Fibroblast of the aortic adventitia (primary cell): Measurements from ENCODE around the gene KIF26B. TPM values are rescaled to one million over a fixed set of nuclear protein-coding genes. Genes with fewer than 3 reads are reported as not detected.

Experiments
- DNase-seq: peaks from one replicate; pipeline ENCODE4 v3.0.0-alpha.2; 2010; ENCODE audit warnings: low read depth
- H3K4me3 ChIP-seq: 2 replicates; pipeline ENCODE4 v1.5.1; 2011; ENCODE audit warnings: low read depth, mild to moderate bottlenecking, control low read depth, low read length, moderate library complexity
- CTCF ChIP-seq: IDR thresholded peaks from 2 replicates; pipeline ENCODE4 v1.5.1; 2011; ENCODE audit warnings: mild to moderate bottlenecking, low read length, control low read depth, inconsistent platforms; ENCODE audit not compliant: insufficient read depth
- total RNA-seq: library from RNA; depleted of rRNA; stranded (reverse); fragments of >200 nt; gene quantifications from 2 replicates; pipeline ENCODE4 v1.2.3, GENCODE V29; 2012; ENCODE audit warnings: low replicate concordance

KIF26B gene
- total RNA-seq, 1 donor: 4.6 TPM

GRCh38 chr1:245301162-245301580 lies 146.4 kb downstream of the KIF26B start:
- no peak for TF ChIP-seq CTCF
- peak overlapping the region; percentile 13 for H3K4me3 ChIP-seq

GRCh38 chr1:245301921-245302320 lies 147.1 kb downstream of the KIF26B start:
- no peak overlapping the region for H3K4me3 ChIP-seq
- TF ChIP-seq CTCF: no peak
- no peak for DNase-seq

More at GRCh38 chr1:245301162-245301580, 146.4 kb downstream of the KIF26B start:
- peak; percentile 92 for DNase-seq

- H3K4me3 ChIP-seq: no peak overlapping the region
- no peak for TF ChIP-seq CTCF
- DNase-seq: no peak
Observed at GRCh38 chr1:245304698-245305097, 149.9 kb downstream of the KIF26B start.

GRCh38 chr1:245306020-245306419 lies 151.2 kb downstream of the KIF26B start:
- DNase-seq: no peak
- no peak overlapping the region for H3K4me3 ChIP-seq
- TF ChIP-seq CTCF: no peak

- no peak for DNase-seq
Observed at GRCh38 chr1:245306628-245307410, 152.0 kb downstream of the KIF26B start.

GRCh38 chr1:245310571-245311531 lies 156.1 kb downstream of the KIF26B start:
- no peak overlapping the region for H3K4me3 ChIP-seq
- TF ChIP-seq CTCF: no peak
- peak; percentile 47 for DNase-seq

More at GRCh38 chr1:245306628-245307410, 152.0 kb downstream of the KIF26B start:
- no peak overlapping the region for H3K4me3 ChIP-seq
- TF ChIP-seq CTCF: no peak
